ENCODE measurements around the gene SPIRE1.

Gene SPIRE1

GRCh38 chr18:12409469-12409868 lies 248.4 kb downstream of the SPIRE1 start:
- DNase-seq = no peak

- no peak for DNase-seq
Measured at GRCh38 chr18:12408247-12408869, 249.5 kb downstream of the SPIRE1 start.

- DNase-seq = no peak
Measured at GRCh38 chr18:12406371-12407111, 251.4 kb downstream of the SPIRE1 start.

GRCh38 chr18:12405066-12405465 lies 252.8 kb downstream of the SPIRE1 start:
- no peak for DNase-seq

GRCh38 chr18:12403601-12404506 lies 254.1 kb downstream of the SPIRE1 start:
- no peak for DNase-seq

GRCh38 chr18:12401881-12402280 lies 256.0 kb downstream of the SPIRE1 start:
- no peak for DNase-seq

- DNase-seq = no peak
Measured at GRCh38 chr18:12399231-12399630, 258.7 kb downstream of the SPIRE1 start.

- DNase-seq = no peak
Measured at GRCh38 chr18:12398625-12399024, 259.3 kb downstream of the SPIRE1 start.

GRCh38 chr18:12397793-12398192 lies 260.1 kb downstream of the SPIRE1 start:
- no peak for DNase-seq

- no peak for DNase-seq
Measured at GRCh38 chr18:12397254-12397653, 260.7 kb downstream of the SPIRE1 start.

Data from CD4-positive, alpha-beta T cell treated with Interleukin-21 for 1 hour (primary cell).